Lower leg skin (tissue), 4 donors: ENCODE measurements around the gene CDC34. TPM values are rescaled to one million over a fixed set of nuclear protein-coding genes. Genes with fewer than 3 reads are reported as not detected.

Experiments
- DNase-seq, 2 donors: peaks; one replicate each; pipeline ENCODE4 v3.0.0-alpha.2; 2019; ENCODE audit warnings: low spot score in 2 of 2
- H3K4me3 ChIP-seq: fragments of 200-600 bp; sonication (generic); 2 replicates; pipeline ENCODE4 v1.5.1; 2017; ENCODE audit warnings: mild to moderate bottlenecking, low read depth; ENCODE audit not compliant: poor library complexity, severe bottlenecking
- POLR2A ChIP-seq, 2 donors: fragments of 450-650 bp; IDR thresholded peaks; one replicate each; pipeline ENCODE4 v1.6.1; 2016 to 2017; ENCODE audit warnings: antibody characterized with exemption in 2 of 2, mild to moderate bottlenecking in 1 of 2, moderate library complexity in 1 of 2
- WGBS, 2 donors: methylation state at CpG; one replicate each; pipeline ENCODE4 v1.1.5; 2018; 5-methylcytosine and 5-hydroxymethylcytosine counted together
- intact Hi-C: fragments of 100-400 bp; cut with DNase I; formaldehyde crosslinking; loops from one replicate; pipeline ENCODE4 v1.15.0; 2023; ENCODE audit warnings: low total_unique reads
- total RNA-seq, 4 donors: library from RNA; depleted of rRNA; stranded (reverse); fragments of >200 nt; gene quantifications; one replicate each; pipeline ENCODE4 v1.1.0, GENCODE V29; 2016
- TF ChIP-seq, protein P1 (sequence below), 3 donors: fragments of 450-650 bp; IDR thresholded peaks; one replicate each; pipeline ENCODE4 v1.5.1; 2016; ENCODE audit warnings: antibody characterized with exemption in 3 of 3, mild to moderate bottlenecking in 3 of 3, moderate library complexity in 2 of 3

CDC34 gene
- total RNA-seq, 4 donors from 2014 or later = 129 to 214 (median 140) TPM

DNA sequence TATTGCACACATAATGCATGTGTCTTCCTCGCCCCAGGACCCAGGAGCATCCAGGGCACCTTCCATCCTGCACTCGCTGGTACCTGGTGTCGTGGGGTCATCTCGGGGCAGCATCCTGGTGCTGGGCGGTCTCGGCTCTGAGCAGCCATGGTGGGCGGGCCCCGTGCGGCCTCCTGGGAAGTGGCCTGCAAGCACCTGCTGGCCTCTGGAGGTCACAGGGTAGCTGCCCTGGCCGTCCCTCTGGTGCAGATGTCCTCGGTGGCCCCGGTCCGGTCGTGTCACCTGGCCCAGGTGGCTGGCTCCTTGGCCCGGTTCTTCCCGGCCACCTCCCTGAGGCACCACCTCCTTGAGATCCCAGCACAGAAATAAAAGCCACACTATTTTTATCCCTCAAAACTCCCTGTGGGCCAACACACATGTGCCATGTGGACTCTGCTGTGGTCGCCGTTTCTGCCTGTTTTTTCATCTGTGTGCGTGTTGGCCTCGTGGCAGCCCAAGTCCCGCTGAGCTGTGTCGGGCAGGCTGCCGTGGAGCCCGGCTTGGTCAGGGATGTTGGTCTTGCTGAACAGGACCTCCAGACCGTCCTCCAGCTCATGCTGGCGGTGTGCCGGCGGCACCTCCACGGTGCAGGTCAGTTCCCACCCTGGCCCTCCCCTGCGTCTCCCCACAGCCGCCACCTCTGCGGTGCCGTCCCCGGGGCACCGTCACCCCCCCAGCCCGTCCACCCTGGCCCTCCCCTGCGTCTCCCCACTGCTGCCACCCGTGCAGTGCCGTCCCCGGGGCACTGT lies 7.3 kb downstream of the CDC34 start:
- no peak overlapping the region for H3K4me3 ChIP-seq
- DNase-seq = no peak
- 82 to 87% methylated on average over 36 to 40 of the region's 40 CpGs for WGBS, 2 donors
- intact Hi-C loops = no loop called here
- no peak for TF ChIP-seq POLR2A (IDR thresholded peaks at IDR 0.05)
- TF ChIP-seq, protein P1, sequence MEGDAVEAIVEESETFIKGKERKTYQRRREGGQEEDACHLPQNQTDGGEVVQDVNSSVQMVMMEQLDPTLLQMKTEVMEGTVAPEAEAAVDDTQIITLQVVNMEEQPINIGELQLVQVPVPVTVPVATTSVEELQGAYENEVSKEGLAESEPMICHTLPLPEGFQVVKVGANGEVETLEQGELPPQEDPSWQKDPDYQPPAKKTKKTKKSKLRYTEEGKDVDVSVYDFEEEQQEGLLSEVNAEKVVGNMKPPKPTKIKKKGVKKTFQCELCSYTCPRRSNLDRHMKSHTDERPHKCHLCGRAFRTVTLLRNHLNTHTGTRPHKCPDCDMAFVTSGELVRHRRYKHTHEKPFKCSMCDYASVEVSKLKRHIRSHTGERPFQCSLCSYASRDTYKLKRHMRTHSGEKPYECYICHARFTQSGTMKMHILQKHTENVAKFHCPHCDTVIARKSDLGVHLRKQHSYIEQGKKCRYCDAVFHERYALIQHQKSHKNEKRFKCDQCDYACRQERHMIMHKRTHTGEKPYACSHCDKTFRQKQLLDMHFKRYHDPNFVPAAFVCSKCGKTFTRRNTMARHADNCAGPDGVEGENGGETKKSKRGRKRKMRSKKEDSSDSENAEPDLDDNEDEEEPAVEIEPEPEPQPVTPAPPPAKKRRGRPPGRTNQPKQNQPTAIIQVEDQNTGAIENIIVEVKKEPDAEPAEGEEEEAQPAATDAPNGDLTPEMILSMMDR (IDR thresholded peaks at IDR 0.05) = no peak

DNA sequence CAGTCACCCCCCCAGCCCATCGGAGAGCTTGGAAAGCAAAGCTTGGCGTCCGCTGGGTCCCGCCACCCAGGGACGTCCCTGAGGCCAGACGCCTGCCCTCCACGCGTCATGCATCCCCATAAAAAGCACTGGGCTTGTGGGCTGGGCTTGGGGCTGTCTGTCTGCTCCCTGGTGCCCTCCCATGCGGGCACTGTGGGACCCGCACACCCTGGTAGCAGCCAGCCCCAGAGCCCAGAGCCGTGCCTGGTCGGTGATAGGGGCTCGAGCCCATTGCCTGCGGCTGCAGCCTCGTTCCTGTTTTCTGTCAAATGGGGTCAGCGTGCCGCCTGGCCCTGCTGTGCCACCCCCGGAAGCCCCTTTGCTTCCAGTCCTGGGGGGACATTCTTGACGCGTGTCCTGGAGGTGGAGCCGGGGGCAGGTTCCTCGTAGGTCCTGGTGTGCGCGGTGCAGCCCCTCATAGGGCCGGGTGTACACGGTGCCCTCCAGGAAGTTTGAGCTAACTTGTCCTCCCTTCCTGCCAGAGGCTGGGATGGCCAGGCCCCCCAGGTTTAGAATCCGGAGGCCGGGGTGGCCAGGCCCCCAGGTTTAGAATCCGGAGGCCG lies 8.0 kb downstream of the CDC34 start:
- 90 to 93% methylated on average over 15 to 21 of the region's 30 CpGs for WGBS, 2 donors
- intact Hi-C loops = no loop called here
- TF ChIP-seq, protein P1 (IDR thresholded peaks at IDR 0.05) = no peak
- no peak for TF ChIP-seq POLR2A (IDR thresholded peaks at IDR 0.05)
- no peak for DNase-seq
- no peak overlapping the region for H3K4me3 ChIP-seq

DNA sequence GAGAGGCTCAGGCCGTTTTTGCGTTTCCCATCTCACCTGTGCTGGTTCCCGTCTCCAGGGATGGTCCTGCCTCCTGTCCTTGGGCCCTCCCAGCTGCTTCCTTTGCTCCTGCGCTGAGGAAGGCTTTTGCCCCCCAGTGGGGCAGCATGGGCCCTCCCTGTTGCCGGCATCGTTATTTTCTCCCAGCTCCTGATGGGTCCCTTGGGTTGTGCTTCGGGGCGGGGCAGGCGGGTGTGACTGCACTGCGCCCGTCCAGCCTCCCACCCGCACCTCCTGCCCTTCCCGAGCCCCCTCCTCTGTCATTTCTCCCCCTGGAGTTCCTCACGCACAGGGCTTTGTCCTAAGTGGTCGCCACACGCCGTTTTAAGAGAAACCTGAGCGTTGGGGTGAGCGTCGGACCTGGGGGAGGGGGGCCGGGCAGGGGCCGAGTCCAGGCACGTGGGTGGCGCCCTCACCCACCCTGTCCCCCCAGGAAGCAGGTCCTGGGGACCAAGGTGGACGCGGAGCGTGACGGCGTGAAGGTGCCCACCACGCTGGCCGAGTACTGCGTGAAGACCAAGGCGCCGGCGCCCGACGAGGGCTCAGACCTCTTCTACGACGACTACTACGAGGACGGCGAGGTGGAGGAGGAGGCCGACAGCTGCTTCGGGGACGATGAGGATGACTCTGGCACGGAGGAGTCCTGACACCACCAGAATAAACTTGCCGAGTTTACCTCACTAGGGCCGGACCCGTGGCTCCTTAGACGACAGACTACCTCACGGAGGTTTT lies 9.5 kb downstream of the CDC34 start:
- intact Hi-C loops = no loop called here
- DNase-seq = no peak
- 91 to 94% methylated on average over 51 of the region's 51 CpGs for WGBS, 2 donors
- H3K4me3 ChIP-seq = no peak overlapping the region
- TF ChIP-seq, protein P1 (IDR thresholded peaks at IDR 0.05) = no peak
- no peak for TF ChIP-seq POLR2A (IDR thresholded peaks at IDR 0.05)

DNA sequence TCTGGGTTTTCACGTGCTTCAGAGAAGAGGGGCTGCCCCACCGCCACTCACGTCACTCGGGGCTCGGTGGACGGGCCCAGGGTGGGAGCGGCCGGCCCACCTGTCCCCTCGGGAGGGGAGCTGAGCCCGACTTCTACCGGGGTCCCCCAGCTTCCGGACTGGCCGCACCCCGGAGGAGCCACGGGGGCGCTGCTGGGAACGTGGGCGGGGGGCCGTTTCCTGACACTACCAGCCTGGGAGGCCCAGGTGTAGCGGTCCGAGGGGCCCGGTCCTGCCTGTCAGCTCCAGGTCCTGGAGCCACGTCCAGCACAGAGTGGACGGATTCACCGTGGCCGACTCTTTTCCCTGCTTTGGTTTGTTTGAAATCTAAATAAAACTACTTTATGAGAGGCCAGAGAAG lies 10.1 kb downstream of the CDC34 start:
- 89 to 92% methylated on average over 26 of the region's 26 CpGs for WGBS, 2 donors
- DNase-seq = no peak
- intact Hi-C loops = no loop called here
- H3K4me3 ChIP-seq = no peak overlapping the region
- TF ChIP-seq, protein P1 (IDR thresholded peaks at IDR 0.05) = no peak
- no peak for TF ChIP-seq POLR2A (IDR thresholded peaks at IDR 0.05)

DNA sequence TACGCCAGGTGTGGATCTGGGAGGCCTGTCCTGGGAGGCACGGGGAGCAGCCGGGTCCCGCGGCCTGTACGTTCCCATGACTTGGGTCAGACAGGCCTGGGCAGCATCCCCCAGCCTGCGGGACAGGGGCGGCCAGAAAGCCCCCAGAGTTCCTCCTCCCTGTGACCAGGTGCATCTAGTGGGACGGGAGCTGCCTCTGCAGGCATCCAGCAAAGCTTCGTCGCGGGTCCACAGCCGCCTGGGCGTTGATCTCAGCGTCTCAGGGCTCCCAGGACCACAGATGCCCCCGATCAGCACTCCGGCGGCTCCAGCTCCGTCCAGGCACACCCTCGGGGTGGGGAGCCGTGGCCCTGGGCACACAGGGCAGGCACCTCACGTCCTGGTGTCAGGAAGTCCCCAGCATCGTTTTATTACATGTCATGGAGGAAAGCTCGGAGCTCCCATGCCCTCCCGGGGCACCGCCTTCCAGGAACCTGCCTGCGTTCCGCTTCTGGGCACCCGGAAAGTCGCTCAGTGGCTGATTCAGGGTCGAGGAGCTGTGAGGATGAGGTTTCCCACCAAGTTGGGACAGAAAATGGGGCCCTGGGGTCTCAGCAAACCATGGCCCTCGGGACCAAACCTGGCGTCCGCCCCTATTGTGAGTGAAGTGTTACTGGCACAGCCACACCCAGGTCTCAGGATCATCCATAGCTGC lies 10.8 kb downstream of the CDC34 start:
- H3K4me3 ChIP-seq = no peak overlapping the region
- TF ChIP-seq, protein P1 (IDR thresholded peaks at IDR 0.05) = no peak
- TF ChIP-seq POLR2A (IDR thresholded peaks at IDR 0.05) = no peak
- intact Hi-C loops = no loop called here
- 83 to 88% methylated on average over 31 to 34 of the region's 34 CpGs for WGBS, 2 donors
- no peak for DNase-seq
